ENCODE measurements around the gene PRKCA. TPM values are rescaled to one million over a fixed set of nuclear protein-coding genes. Genes with fewer than 3 reads are reported as not detected.

The PRKCA gene
- total and polyA plus RNA-seq, 2 donors from 2014 or later, result 8.0 to 50.8 TPM

GRCh38 chr17:66764506-66764905 lies 462.1 kb downstream of the PRKCA start:
- H3K4me1 ChIP-seq (ENCODE audit: control insufficient read depth in 2 of 3, insufficient read depth in 2 of 3, low read depth in 1 of 3, low read length in 3 of 3), result no peaks in the 10 kb centered on the region
- H3K36me3 ChIP-seq (ENCODE audit: control insufficient read depth in 2 of 3, insufficient read depth in 3 of 3, low read length in 3 of 3), result no peaks in the 10 kb centered on the region
- H3K27me3 ChIP-seq (ENCODE audit: control insufficient read depth, insufficient read depth, low read length), result no peaks in the 10 kb centered on the region
- H3K9me3 ChIP-seq (ENCODE audit: control insufficient read depth in 2 of 3, insufficient read depth in 1 of 3, low read length in 3 of 3), result no peaks in the 10 kb centered on the region
- no peak overlapping the region for H3K27ac ChIP-seq (ENCODE audit: low read depth in 2 of 2, low read length in 2 of 2)
- DNase-seq (peak in 1 of 5 donors; percentile 47), FAIRE-seq (no peak)
- intact Hi-C loops (cut with DNase I), result no loop called here
- no peak for TF ChIP-seq CTCF (IDR thresholded peaks at IDR 0.05; ENCODE audit: borderline replicate concordance, extremely low read depth, insufficient read depth)
- H3K4me3 ChIP-seq (ENCODE audit: low read length in 3 of 3), result no peak overlapping the region
- H3K9ac ChIP-seq (ENCODE audit: low read length in 3 of 3), result no peak overlapping the region

- Histone ChIP-seq H3K9me3 (ENCODE audit: control insufficient read depth in 2 of 3, insufficient read depth in 1 of 3, low read length in 3 of 3) (no peaks in the 10 kb centered on the region), H3K36me3 (ENCODE audit: control insufficient read depth in 2 of 3, insufficient read depth in 3 of 3, low read length in 3 of 3) (no peaks in the 10 kb centered on the region), H3K27me3 (ENCODE audit: control insufficient read depth, insufficient read depth, low read length) (no peaks in the 10 kb centered on the region), H3K27ac (ENCODE audit: low read depth in 2 of 2, low read length in 2 of 2) (no peak overlapping the region), H3K4me3 (ENCODE audit: low read length in 3 of 3) (no peak overlapping the region), H3K4me1 (ENCODE audit: control insufficient read depth in 2 of 3, insufficient read depth in 2 of 3, low read depth in 1 of 3, low read length in 3 of 3) (no peaks in the 10 kb centered on the region), H3K9ac (ENCODE audit: low read length in 3 of 3) (no peak overlapping the region)
- no peak for DNase-seq
- FAIRE-seq, result no peak
- TF ChIP-seq CTCF (IDR thresholded peaks at IDR 0.05; ENCODE audit: borderline replicate concordance, extremely low read depth, insufficient read depth), result no peak
- intact Hi-C loops (cut with DNase I), result no loop called here
Observed at GRCh38 chr17:66767154-66767933, 464.9 kb downstream of the PRKCA start.

GRCh38 chr17:66769911-66770310 lies 467.5 kb downstream of the PRKCA start:
- Histone ChIP-seq H3K9ac (ENCODE audit: low read length in 3 of 3) (no peak overlapping the region), H3K27me3 (ENCODE audit: control insufficient read depth, insufficient read depth, low read length) (no peaks in the 10 kb centered on the region), H3K4me1 (ENCODE audit: control insufficient read depth in 2 of 3, insufficient read depth in 2 of 3, low read depth in 1 of 3, low read length in 3 of 3) (no peaks in the 10 kb centered on the region), H3K9me3 (ENCODE audit: control insufficient read depth in 2 of 3, insufficient read depth in 1 of 3, low read length in 3 of 3) (no peaks in the 10 kb centered on the region), H3K4me3 (ENCODE audit: low read length in 3 of 3) (no peak overlapping the region), H3K36me3 (ENCODE audit: control insufficient read depth in 2 of 3, insufficient read depth in 3 of 3, low read length in 3 of 3) (no peaks in the 10 kb centered on the region), H3K27ac (ENCODE audit: low read depth in 2 of 2, low read length in 2 of 2) (no peak overlapping the region)
- no peak for DNase-seq
- TF ChIP-seq CTCF (IDR thresholded peaks at IDR 0.05; ENCODE audit: borderline replicate concordance, extremely low read depth, insufficient read depth), result no peak
- FAIRE-seq, result no peak
- intact Hi-C loops (cut with DNase I), result no loop called here
